GM12878 (cell line): Measurements from ENCODE around the gene C14orf93.

ENCODE experiments used
- CUX1 ChIP-seq: IDR thresholded peaks from 2 replicates; pipeline ENCODE4 v1.6.1; 2012; ENCODE audit warnings: improper control_type of control experiment, low read depth, low read length; ENCODE audit not compliant: insufficient replicate concordance
- POLR2A ChIP-seq: IDR thresholded peaks from 2 replicates; pipeline ENCODE4 v1.6.1; 2011; ENCODE audit warnings: low read depth, mild to moderate bottlenecking, low read length
- ZBTB33 ChIP-seq: fragments of 450-650 bp; IDR thresholded peaks from 2 replicates; pipeline ENCODE4 v1.6.1; 2017; ENCODE audit warnings: mild to moderate bottlenecking

GRCh38 chr14:22973217-22974032 is 36.5 kb downstream of the C14orf93 start:
- no peak for TF ChIP-seq CUX1
- no peak for TF ChIP-seq POLR2A
- no peak for TF ChIP-seq ZBTB33
